ENCODE results near the gene OSBP2. TPM values are rescaled to one million over a fixed set of nuclear protein-coding genes. Genes with fewer than 3 reads are reported as not detected.
A peak's percentile ranks its signal among the peaks of the same experiment; 100 is the strongest.

The OSBP2 gene
- total RNA-seq, 1 donor from 2014 or later, result 2.4 TPM

DNA sequence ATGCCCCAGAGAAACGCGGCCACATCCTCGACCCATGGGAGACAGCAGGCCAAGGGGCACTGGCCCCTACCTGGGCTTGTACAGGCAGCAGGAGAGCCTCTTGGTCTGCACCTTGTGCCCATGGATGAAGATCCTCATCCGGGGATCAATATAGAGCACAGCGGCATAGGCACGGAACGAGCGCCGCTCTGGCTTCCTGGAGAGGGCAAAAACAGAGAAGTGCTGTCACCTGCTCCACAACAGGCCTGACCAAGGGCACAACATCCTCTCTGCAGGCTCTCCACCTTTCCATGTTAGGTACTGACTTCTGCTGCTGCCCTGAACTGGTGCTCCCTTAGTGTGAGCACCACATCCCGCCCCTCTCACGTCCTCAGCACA, 246.7 kb downstream of the OSBP2 start:
- DNase-seq (ENCODE audit: low spot score), result peak; percentile 42
- Mint-ChIP-seq H3K9me3 (ENCODE audit: low read depth) (no peaks in the 10 kb centered on the region), H3K4me1 (ENCODE audit: low read depth) (no peaks in the 10 kb centered on the region), H3K4me3 (ENCODE audit: unreplicated experiment) (no peak overlapping the region), H3K36me3 (ENCODE audit: low read depth) (peaks cover 61% of the 10 kb centered on the region), H3K27ac (ENCODE audit: unreplicated experiment) (no peak overlapping the region), H3K27me3 (ENCODE audit: low read depth) (no peaks in the 10 kb centered on the region)
- TF ChIP-seq, protein P1, sequence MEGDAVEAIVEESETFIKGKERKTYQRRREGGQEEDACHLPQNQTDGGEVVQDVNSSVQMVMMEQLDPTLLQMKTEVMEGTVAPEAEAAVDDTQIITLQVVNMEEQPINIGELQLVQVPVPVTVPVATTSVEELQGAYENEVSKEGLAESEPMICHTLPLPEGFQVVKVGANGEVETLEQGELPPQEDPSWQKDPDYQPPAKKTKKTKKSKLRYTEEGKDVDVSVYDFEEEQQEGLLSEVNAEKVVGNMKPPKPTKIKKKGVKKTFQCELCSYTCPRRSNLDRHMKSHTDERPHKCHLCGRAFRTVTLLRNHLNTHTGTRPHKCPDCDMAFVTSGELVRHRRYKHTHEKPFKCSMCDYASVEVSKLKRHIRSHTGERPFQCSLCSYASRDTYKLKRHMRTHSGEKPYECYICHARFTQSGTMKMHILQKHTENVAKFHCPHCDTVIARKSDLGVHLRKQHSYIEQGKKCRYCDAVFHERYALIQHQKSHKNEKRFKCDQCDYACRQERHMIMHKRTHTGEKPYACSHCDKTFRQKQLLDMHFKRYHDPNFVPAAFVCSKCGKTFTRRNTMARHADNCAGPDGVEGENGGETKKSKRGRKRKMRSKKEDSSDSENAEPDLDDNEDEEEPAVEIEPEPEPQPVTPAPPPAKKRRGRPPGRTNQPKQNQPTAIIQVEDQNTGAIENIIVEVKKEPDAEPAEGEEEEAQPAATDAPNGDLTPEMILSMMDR (IDR thresholded peaks at IDR 0.05), result no peak

DNA sequence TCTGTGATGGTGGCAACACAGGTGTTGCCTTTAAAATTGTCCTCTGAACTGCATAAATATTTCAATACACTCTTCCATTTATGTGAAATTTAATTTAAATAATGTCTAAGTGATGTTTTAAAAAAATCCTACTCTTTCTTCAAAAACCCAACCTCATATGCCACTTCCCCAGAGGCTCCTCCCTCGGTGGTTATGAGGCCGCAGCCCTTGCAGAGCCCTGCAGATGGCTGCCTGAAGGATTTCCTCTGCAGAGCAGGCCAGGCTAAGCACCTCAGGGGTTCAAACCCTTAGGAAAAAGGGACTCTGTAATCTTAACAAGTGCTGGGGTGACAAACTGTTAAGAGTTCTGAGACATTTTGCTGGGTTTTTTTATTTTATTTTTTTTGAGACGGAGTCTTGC, 248.7 kb downstream of the OSBP2 start:
- TF ChIP-seq, protein P1 (IDR thresholded peaks at IDR 0.05), result no peak
- H3K27ac Mint-ChIP-seq (ENCODE audit: unreplicated experiment), result no peak overlapping the region
- H3K9me3 Mint-ChIP-seq (ENCODE audit: low read depth), result no peaks in the 10 kb centered on the region
- H3K4me1 Mint-ChIP-seq (ENCODE audit: low read depth), result no peaks in the 10 kb centered on the region
- no peak for DNase-seq (ENCODE audit: low spot score)
- no peak overlapping the region for H3K4me3 Mint-ChIP-seq (ENCODE audit: unreplicated experiment)
- H3K36me3 Mint-ChIP-seq (ENCODE audit: low read depth), result peaks cover 53% of the 10 kb centered on the region
- H3K27me3 Mint-ChIP-seq (ENCODE audit: low read depth), result no peaks in the 10 kb centered on the region

DNA sequence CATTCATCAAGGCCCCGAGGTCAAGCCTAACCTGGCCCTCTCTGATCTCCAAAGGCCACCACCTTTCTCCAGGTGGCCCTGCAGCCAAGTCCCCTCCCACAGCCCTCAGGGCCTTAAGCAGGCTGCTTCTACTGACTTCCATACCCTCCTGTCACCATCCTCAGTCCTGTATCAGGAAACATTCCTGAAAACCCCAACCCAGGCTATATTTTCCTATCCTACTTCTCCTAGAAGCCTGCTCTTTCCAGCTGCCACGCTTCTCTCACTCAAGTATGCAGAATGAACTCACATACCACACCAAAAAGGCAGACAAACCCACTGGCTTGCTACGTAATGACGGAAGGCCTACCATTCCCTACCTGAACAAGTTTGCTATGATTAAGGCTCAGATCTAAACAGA, 250.3 kb downstream of the OSBP2 start:
- Mint-ChIP-seq H3K4me3 (ENCODE audit: unreplicated experiment) (no peak overlapping the region), H3K4me1 (ENCODE audit: low read depth) (peaks cover 8% of the 10 kb centered on the region), H3K9me3 (ENCODE audit: low read depth) (no peaks in the 10 kb centered on the region), H3K27me3 (ENCODE audit: low read depth) (no peaks in the 10 kb centered on the region), H3K36me3 (ENCODE audit: low read depth) (peaks cover 49% of the 10 kb centered on the region), H3K27ac (ENCODE audit: unreplicated experiment) (no peak overlapping the region)
- no peak for DNase-seq (ENCODE audit: low spot score)
- TF ChIP-seq, protein P1 (IDR thresholded peaks at IDR 0.05), result no peak

DNA sequence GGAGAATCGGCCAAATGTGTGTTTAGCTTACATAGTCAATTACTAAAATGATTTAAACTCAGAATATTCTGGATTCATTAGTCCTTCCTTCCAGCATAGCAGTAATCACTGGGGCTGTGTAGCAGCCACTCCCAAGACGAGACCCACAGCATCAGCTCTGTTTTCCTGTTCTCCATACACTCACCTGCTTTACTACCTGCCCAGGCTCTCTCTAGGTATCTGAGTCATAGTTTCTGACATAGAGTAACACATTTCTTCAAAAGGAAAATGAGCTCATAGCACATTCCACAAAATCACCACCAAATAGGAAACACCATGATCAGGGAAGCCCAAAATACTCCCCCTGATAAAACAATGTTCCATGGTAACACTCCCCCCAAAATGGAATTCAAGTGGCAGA, 251.0 kb downstream of the OSBP2 start:
- Mint-ChIP-seq H3K4me1 (ENCODE audit: low read depth) (peaks cover 8% of the 10 kb centered on the region), H3K27ac (ENCODE audit: unreplicated experiment) (no peak overlapping the region), H3K27me3 (ENCODE audit: low read depth) (no peaks in the 10 kb centered on the region), H3K4me3 (ENCODE audit: unreplicated experiment) (no peak overlapping the region), H3K36me3 (ENCODE audit: low read depth) (peaks cover 48% of the 10 kb centered on the region), H3K9me3 (ENCODE audit: low read depth) (no peaks in the 10 kb centered on the region)
- TF ChIP-seq, protein P1 (IDR thresholded peaks at IDR 0.05), result no peak
- DNase-seq (ENCODE audit: low spot score), result no peak

- Mint-ChIP-seq H3K4me3 (ENCODE audit: unreplicated experiment) (no peak overlapping the region), H3K4me1 (ENCODE audit: low read depth) (peaks cover 8% of the 10 kb centered on the region), H3K36me3 (ENCODE audit: low read depth) (peaks cover 45% of the 10 kb centered on the region), H3K27me3 (ENCODE audit: low read depth) (no peaks in the 10 kb centered on the region), H3K9me3 (ENCODE audit: low read depth) (no peaks in the 10 kb centered on the region), H3K27ac (ENCODE audit: unreplicated experiment) (no peak overlapping the region)
- no peak for DNase-seq (ENCODE audit: low spot score)
- TF ChIP-seq, protein P1 (IDR thresholded peaks at IDR 0.05), result no peak
Measured at GRCh38 chr22:30946354-30946753, 251.7 kb downstream of the OSBP2 start.
